ENCODE data around the gene CTNNA2.

CTNNA2 gene

DNA sequence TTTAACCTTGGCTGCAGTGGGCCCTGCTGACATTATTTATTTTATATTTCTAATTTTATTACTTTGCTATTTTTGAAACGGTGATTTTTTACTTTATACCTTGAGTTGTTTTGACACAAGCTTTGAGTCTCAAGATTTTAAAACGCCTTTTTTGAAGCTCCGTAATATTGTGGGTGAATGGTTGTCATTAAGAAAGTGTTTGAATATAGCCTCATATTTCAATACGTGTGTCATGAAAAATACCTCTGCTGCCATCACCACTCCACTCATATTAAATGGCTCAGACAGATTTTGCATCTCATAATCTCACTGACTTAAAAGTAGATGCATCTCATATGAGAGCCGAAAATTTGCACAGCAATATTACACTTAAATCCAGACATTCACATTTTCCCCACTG is 106.6 kb downstream of the CTNNA2 start:
- DNase-seq, result no peak

DNA sequence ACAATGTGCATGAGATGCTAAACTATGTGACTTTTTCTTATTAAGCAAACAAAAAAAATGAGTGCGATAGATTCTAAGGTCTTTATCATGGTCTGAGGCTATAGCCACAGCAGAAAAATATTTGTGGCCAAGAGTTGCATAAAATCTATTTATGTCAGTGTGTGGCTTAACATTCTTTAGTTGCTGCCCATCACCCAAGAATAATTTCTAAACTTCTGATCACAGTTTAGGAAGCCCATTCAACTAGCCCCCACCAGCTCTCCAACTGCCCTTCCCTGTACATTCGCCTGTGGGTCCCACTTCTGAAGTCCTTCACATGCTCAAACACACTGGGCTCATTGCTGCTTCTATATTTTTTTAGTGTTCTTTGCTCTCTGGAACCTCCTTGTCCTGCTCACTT is 107.1 kb downstream of the CTNNA2 start:
- no peak for DNase-seq

DNA sequence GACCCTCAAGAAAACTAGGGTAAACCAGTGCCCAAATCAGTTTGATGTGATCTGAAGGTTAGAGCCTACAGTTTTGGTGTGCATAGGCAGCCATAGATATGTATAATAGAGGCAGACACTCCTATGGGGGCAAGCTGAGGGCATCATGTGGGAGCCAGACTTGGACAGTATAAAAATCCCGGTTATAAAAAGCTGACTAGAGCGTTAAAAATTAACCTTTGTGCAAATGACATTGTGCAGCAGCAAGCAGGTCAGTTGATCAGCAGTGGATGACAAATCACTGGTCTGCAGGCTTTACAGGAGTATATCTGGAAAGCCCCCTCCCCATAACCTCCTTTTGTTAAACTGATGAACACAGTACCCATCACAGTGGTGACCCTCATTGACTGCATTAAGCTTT is 107.8 kb downstream of the CTNNA2 start:
- DNase-seq, result no peak

DNA sequence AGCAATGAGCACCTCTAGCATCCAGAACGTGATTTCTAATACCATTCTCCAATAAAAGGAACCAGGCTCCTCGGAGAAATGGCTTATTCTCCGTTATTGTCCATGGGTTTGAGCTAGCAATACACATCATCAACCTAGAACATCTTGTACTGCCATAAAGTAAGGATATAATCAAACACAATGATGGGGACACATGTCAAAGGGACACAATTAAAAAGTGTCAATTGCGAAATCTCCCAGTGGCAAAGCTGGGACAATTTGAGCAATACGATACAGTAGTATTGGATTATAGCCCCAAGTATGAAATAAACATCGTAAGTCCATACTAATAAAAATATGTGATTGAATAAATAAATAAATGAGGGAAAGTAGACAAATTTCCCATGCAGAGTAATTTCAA is 108.4 kb downstream of the CTNNA2 start:
- DNase-seq, result no peak

DNA sequence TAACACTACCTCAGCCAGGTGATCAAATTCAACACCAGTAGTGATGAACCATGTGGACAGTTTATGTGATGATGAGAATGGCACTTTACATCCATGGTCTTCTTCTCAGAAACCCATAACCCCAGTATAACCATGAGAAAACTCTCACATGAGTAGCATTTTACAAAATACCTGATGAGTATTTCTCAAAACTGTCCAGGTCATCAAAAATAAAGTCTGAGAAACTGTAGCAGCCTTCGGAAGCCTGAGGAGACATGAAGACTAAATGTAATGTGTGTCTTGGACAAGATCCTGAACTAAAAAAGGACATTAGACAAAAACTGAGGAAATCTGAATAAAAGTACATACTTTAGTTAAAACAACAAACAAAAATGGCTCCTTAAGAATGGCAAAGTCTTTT is 108.9 kb downstream of the CTNNA2 start:
- DNase-seq, result no peak

DNA sequence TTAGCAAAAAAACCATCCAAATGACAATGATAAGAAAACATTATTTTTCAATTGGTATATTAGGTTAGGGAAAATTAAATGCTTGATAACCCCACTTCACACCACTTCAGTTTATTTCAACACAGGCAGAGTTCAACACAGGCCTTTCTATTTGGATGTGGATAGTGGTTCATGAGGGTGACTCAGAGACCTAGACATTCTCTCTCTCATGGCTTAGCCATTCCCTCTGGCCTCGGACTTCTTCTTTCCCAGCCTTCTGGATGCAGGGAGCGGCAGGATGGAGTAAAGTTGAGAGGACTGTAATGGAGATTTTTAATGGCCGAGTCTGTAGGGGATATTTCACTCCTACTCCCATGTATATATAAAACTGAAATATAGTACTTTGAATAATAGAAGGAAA is 109.7 kb downstream of the CTNNA2 start:
- DNase-seq, result no peak

DNA sequence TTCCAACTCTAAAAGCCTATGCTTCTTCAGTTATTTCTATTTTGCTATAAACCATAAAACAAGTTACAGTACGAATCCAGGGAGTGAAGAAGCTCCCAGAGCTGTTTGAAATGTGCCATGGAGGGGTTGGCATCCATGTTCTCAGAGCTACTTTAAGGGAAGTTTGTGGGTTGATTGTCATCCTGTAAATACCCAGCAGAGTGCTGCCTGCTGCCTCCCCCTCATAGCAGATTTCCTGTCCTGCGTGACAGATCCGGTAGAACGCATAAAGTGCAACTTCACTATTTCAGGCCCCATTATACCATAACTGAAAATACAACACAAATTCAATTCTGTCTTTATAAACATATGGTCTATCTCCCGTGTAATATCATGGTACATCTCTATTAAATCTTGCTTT is 114.4 kb downstream of the CTNNA2 start:
- no peak for DNase-seq

DNA sequence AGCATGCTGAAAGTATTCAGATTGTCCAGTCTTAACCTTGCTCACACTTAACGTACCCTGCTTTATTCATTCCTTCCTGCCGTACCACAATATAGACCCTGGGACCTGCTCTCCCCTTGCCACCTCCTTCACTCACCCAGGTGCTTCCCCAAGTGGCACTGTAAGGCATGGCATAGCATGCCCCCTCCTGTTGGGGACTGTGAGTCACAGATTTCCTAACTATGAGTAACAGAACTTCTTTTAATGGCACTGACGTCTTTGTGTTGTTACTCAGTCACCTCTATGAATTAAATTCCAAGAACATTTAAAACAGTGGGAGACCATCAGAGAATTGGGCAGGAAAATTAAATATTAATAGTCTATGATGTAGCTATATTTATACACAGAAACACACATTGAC is 117.2 kb downstream of the CTNNA2 start:
- DNase-seq, result no peak

DNA sequence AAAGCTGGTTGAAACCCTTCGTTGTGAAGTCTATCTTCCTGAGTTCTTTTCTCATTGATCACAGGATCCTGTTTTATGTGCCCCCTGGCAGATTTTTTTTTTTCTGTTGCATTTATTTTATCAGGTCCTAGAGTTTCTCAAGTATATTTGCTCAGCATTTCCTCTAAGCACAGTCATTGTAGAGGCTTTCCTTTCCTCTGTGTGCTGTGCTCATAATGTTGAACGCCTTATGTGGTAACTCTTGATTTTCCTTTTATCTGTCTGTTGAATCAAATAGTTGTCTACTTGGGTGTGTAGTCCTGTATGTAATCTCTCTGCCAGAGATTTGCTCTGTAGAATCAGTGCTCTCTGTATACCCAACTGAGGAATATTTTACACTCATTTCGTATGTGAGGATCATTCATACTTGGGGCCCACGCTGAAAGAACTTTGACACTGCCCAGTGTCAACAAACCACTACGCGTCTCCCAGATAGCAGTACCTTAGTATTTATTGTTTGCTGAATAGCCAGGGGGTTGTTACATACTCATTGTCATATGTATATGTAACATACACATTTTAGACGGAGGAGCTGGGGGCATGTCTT is 118.2 kb downstream of the CTNNA2 start:
- no peak for DNase-seq

DNA sequence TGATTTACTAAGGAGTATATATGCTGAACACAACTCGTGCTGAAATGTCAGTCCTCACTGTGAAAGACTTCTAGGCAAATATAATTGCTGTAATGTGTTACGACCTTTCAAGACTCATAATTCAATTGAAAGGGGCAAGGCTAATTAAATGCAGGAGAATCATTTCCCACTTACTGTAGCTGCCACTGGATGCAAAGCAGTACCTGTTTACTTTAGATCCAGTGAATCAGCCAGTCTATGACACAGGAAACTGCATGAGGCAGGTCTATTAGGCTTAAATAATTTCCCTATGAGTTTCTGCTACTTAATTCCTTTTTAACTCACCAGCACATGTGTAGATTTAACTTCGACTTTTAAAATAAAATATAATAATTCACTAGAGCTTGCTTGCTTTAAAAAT is 125.6 kb downstream of the CTNNA2 start:
- no peak for DNase-seq

DNA sequence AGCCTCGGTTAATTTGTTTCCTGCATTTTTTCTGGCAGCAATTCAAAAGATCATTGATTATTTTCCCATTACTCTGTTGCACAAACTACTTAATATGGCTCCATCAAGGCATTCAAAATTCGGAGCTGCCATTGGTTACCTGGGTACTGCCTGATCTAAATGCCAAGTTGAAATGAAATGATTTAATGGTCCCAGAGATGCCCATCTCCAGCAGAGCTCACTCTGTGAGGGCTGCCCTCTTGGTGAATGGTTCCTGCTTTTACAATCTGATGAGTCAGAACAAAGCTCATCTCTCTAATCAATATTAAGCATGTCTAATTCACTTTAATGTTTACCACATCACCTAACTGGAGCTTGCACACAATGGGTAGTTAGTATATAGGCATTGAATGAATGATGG is 126.1 kb downstream of the CTNNA2 start:
- no peak for DNase-seq

DNA sequence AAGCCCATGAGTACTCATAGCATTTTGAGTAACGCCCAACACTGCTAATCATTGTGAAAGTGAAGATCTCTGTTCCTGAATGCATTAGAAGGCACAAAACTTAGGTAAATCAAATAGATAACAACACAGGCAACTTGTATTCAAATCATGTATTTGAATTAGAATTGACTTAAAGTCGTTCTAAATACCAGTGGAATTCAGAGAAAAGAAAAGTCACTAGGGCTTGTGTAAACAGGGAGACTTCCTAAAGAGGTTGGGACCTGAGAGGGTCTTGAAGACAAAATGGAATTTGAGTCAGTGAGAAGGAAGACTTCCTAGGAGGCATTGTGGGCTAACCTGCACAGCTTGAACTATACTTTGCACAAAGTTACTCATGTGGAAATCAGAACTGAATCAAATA is 127.2 kb downstream of the CTNNA2 start:
- no peak for DNase-seq

DNA sequence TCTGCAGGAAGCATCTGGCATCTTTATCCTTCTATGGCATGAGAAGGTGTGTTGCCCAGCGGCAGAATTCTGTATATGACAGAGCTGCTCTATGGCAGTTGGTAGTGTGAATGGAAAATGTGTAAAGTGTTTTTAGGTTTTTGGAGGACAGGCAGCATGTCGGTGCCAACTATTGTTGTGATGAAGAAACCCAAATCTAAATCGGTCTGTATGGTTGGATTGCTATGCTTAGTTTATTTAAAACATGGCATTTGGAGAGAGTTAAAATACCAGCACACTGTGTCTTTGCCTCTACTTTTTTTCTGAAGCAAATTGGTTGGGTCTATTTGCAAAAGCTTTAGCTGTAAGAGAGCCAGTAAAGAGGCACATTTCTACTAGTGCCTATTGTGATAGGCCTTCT is 136.7 kb downstream of the CTNNA2 start:
- no peak for DNase-seq

DNA sequence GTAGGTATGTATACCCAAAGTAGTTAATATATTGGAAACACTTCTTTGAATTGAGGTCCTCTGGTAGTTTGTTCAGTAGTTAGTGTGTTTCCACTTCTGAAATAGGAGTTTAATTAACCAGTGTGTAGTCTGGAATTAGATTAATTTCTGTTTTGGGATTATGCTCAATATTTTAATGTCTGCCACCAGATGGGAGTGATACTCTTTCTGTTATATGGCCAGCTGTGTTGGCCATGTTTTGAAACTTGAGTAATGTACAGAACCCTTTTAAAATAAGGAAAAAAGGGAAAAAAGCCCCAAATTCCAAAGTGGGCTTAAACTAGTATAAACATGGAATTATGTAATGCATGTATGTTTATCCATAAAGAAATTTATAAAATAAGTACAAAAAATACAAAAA is 147.7 kb downstream of the CTNNA2 start:
- DNase-seq, result no peak

DNA sequence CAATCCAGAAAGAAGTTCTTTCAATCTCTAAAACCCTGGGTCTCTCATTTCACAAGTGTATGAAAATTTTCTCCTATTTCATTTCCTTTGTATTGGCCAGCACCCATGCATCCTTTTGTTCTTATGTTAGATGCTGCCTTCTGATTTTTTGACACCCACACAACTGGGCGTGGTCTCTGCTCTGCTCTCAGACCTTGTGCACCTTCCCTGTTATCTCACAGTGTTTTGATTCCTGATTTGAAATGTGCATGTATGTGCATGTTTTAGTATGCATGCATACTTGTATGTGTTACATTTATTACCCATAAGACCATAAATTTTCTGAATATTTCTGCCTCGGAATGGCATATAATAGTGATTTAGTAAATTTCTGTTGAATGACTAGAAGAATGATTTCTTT is 152.2 kb downstream of the CTNNA2 start:
- DNase-seq, result no peak

DNA sequence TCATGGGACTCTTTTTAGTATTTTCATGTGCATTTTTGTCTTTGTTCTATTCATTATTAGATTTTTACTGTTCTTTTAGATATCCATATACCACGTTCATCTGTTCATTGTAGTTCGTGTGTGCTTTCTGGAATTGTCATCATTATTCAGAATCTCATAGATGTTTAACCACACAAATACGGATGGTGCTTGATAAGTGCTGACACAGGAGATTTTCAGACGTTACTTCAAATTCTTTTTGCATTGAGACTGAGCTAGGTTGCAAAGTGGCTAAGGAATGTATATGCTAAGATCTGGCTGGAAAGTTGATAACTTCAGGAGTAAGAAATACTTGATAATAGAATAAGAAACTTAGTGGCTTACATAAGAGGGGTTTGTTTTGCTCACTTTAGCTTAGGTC is 153.6 kb downstream of the CTNNA2 start:
- DNase-seq, result no peak

DNA sequence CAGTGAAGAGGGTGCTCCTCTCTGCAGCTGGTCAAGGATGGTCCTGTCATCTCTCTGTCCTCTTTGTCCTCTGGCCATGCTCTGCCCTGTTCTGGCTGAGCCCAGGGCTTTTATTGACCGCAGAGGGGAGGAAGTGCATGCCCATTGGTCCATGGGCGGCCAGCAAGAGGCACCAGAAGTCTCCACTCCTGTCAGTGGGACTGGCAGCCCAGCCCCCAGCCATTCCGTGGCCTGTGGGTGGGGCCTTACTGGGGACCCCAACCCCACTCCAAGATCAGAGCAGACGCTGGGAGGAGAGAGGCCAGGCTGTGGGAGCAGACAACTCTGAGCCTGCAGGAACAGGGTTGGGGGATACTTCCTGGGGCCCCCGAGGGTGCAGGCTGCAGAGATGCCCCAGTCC is 156.9 kb downstream of the CTNNA2 start:
- DNase-seq, result no peak

DNA sequence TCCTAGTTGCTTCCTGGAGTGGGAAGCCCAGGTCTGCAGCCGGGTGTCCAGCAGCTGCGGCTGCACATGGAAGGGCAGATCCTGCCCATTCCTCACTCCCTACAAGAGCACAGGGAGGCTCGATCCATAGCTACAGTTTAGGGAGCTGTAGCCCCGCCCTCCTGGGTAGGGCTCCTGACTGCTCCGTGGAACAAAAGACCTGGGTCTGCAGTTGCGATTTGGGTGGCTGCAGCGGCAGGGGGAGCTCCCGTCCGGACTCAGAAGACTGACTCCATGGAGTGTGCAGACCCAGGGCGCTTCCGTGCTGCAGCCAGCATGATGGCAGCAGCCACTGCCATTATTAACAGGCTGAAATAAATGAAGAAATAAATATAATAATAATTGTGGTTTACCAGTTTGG is 157.3 kb downstream of the CTNNA2 start:
- no peak for DNase-seq

DNA sequence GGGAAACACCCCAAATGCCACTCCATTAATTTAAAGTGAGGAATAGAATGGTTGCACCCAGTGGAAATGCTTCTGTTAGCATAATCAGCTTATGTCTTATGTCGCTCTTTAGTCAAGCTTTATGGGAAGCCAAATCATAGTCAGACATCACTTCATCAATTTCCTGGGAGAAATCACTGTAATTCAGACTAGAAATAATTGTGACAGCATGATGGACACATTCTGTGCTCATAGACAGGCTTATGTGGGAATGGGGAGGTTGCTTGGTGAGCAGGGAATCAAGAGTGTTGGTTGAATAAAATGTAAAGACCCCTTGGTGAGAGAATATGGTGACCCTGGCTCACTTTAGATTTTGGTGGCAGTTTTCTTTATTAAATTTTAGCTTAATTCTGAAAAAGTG is 174.0 kb downstream of the CTNNA2 start:
- DNase-seq, result no peak

DNA sequence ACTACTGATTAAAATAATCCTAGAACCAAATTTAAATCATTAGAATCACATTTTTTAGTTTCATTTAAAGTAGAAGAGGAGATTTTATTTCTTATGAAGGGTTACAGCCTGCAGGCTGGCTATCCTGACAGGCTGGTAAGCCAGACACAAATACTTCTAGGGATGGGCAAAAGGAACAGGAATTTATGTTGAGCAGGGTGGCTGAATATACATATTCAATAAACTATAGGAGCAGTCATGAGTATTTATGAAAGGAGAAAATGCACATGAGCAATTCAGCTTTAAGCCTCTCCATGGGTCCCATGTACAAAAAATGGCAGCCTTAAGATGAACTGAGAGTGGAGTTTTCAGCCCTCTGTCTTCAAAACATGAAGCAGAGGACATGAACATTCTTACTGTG is 182.4 kb downstream of the CTNNA2 start:
- no peak for DNase-seq

DNA sequence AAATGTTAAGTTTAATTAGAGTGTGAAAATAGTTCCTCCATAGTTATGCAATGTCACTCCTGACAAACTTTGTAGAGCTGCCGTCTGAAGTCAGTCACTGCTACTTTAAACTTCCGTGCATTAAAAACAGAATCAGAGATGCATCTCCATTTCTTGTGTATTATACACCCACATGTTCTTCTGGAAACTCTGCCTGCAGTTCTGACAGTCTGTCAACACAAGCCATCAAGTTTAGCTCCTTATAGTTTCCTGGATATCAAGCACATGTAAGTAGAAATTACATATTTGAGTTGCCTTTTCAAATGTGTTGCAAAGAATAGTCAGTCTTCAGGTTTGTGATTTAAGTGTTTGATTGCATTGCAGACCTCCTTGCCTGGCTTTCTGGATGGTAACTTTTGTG is 184.3 kb downstream of the CTNNA2 start:
- no peak for DNase-seq

DNA sequence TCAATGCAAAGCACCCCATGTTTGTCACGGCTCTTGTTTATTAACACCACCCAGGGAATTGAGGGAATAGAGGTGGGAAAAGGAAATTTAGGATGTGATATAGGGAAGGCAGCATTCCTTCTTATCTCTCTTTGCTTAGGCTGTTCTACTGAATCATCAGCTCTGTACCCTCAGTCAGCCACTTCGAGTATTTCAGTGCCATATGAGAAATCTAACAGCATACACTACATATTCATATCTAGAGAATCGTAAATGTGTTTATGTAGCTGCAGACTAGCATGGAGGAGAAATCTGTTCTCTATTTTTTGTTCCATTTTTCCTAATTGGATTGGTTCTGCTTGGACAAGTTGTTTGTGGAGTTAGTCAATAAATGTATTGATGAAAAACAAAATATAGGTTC is 187.8 kb downstream of the CTNNA2 start:
- no peak for DNase-seq

DNA sequence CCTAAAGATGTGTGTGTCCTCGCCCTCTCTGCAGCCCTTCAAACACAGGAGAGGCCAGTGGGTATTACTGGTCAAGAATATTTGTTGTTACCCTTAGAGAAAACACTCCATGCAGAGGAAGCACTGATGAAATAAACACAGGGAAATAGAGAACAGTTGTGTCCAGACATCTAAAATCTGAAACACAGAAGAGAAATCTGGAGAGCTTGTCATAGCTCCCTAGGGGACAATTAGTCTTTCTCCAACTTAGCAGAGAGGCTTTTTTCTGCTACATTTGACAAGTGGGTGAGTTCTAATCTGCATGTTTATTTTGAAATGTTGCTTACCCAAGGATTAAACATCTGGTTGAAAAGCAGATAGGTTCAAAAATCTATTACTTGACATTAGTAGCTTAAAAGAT is 190.1 kb downstream of the CTNNA2 start:
- no peak for DNase-seq

DNA sequence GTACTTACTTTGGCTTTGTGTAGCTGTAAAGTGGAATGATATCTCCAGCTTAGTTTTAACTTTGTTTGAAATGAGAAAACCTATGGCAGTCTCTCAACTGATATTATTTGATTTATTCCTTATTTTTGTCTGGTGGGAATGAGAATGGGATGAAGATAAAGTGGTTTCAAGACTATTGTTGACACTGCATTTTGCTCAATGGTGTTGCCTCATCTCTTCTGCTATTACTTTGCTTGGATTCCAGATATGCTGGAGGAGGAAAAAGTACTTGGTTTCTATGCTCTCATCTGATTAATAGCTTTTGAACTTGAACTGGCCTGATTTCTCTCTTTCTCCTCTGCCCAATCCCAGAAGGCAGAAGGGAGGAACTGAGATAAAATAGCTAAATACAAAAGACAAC is 198.2 kb downstream of the CTNNA2 start:
- DNase-seq, result no peak

DNA sequence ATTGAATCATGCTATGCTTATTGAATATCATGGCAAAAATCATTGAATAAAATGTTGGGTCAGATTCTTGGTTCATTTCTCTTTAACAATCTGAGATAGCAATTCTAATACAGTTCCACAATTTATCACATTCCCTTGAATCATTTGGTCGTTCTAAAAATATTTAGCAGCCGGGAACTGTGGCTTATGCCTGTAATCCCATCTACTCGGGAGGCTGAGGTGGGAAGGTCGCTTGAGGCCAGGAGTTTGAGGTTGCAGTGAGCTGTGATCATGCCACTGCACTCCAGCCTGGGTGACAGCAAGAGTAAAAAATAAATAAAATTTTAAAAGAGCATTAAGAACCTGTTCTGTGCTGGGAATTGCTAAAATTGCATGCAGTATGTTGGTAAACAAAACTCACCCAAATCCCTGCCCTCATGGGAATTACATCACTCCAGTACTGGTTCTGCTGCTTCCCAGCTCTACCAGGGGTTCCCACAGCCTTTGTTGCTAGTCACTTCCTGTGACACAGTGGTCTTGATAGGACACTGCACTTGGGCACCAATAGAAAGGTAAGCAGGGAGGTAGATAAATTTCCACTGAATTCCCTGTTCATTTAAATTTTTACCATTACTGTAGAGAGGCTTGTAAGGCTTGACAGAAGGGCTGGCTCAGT is 200.4 kb downstream of the CTNNA2 start:
- no peak for DNase-seq

DNA sequence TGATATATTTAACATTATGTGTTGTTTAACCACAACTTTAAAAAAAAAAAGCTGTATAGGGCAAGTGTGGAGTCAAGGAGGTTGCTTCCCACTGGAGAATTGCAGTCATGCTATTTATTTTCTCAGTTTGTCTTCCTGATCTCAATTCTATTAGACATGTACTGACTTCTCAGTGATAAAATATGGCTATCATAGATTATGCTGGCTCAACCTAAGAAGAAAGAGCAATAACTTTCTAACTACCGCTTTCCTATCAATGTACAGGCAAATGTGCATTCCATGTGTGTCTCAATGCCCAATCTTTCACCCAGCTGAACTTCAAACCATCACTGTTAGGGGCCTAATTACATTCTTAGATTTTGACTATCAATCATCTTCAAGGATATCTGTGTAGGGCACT is 201.4 kb downstream of the CTNNA2 start:
- no peak for DNase-seq

Measured in midbrain (tissue), 1 donor.